ENCODE results near the gene SHC1. TPM values are rescaled to one million over a fixed set of nuclear protein-coding genes. Genes with fewer than 3 reads are reported as not detected.
A peak's percentile ranks its signal among the peaks of the same experiment; 100 is the strongest.

SHC1 gene
- total RNA-seq, 1 experiment from 2014 or later: 885 TPM

DNA sequence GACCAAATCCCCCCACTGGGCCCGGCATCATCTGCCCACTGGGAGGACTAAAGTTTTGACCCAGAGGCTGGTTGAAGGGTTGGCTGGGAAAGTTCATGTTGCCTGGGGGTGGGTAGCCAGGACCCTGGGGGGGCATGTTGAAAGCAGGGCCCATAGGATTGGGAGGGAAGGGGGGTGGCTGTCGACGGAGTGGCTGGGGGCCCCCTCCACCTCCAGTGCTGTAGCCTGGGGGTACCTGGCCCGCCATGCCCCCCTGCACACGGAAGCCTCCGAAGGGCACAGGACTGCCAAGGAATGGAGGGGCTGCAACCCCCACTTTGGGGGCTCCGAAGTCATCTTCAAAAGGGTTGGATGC, 11.1 kb downstream of the SHC1 start:
- peaks cover 48% of the 10 kb centered on the region for H3K36me3 Mint-ChIP-seq (ENCODE audit: insufficient read depth, unreplicated experiment)
- no peak for DNase-seq (ENCODE audit: unreplicated experiment)
- POLR2A ChIA-PET: interaction anchor here (0.9 to 39.6 kb wide), 3 partner anchors 8 to 29 kb away, joined by 3 to 1917 read pairs (median 114); partner anchors contain the start of genes CKS1B, FLAD1, LENEP and PMVK
- peak overlapping the region; percentile 33 for H3K27ac Mint-ChIP-seq (ENCODE audit: low read depth, unreplicated experiment)
- intact Hi-C loops (cut with micrococcal nuclease): no loop called here
- CTCF ChIA-PET: interaction anchor here (0.6 to 1.6 kb wide), 5 partner anchors 10 to 1345 kb away, joined by 3 to 5 read pairs (median 3); no protein-coding TSS in a partner anchor
- no TSS peak for BruUV-seq (replicated peaks)
- H3K27me3 Mint-ChIP-seq (ENCODE audit: insufficient read depth, unreplicated experiment): no peaks in the 10 kb centered on the region
- peak overlapping the region; percentile 73 for H3K4me3 Mint-ChIP-seq (ENCODE audit: unreplicated experiment)
- H3K9me3 Mint-ChIP-seq (ENCODE audit: unreplicated experiment): no peaks in the 10 kb centered on the region
- TF ChIP-seq, protein P1, sequence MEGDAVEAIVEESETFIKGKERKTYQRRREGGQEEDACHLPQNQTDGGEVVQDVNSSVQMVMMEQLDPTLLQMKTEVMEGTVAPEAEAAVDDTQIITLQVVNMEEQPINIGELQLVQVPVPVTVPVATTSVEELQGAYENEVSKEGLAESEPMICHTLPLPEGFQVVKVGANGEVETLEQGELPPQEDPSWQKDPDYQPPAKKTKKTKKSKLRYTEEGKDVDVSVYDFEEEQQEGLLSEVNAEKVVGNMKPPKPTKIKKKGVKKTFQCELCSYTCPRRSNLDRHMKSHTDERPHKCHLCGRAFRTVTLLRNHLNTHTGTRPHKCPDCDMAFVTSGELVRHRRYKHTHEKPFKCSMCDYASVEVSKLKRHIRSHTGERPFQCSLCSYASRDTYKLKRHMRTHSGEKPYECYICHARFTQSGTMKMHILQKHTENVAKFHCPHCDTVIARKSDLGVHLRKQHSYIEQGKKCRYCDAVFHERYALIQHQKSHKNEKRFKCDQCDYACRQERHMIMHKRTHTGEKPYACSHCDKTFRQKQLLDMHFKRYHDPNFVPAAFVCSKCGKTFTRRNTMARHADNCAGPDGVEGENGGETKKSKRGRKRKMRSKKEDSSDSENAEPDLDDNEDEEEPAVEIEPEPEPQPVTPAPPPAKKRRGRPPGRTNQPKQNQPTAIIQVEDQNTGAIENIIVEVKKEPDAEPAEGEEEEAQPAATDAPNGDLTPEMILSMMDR (IDR thresholded peaks at IDR 0.05; ENCODE audit: unreplicated experiment): no peak
- H3K4me1 Mint-ChIP-seq (ENCODE audit: insufficient read depth, unreplicated experiment): peaks cover 48% of the 10 kb centered on the region

DNA sequence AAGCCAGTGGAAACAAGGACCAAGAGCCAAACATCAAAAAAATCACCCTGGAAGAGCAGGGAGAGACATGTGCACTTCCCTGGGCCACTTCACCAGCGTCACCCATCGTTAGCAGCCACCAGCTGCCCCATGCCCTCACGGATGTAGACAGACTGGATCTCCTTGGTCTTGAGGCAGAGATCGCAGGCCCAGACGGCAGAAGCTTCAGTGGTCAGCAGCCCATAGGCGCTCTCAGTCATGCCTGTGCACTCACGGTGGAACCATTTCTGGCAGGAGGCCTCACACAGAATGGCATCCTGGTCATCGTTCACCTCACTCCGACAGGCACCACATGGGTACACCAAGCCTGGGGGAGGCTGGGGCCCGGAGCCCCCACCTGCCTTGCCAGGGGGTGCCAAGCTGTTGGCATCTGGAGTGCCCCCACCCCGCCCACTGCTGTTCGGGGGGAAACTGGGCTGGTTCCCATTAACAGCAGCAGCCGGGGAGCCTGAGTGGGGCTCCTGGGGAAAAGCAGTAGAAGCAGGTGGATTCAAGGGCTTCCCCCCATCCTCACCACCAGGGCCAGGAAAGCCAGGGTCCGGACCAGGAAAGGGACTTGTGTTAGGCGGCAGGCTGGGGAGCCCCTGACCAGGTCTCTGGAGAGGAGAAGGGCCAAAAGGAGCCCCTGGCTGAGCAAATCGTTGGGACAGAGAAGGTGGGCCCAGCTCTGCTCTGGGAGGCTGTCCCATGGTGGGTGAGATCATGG, 11.7 kb downstream of the SHC1 start:
- H3K4me1 Mint-ChIP-seq (ENCODE audit: insufficient read depth, unreplicated experiment): peaks cover 50% of the 10 kb centered on the region
- H3K36me3 Mint-ChIP-seq (ENCODE audit: insufficient read depth, unreplicated experiment): peaks cover 43% of the 10 kb centered on the region
- POLR2A ChIA-PET: interaction anchor here (0.9 to 39.6 kb wide), 3 partner anchors 8 to 30 kb away, joined by 3 to 1917 read pairs (median 114); partner anchors contain the start of genes CKS1B, FLAD1, LENEP and PMVK
- H3K9me3 Mint-ChIP-seq (ENCODE audit: unreplicated experiment): no peaks in the 10 kb centered on the region
- H3K27ac Mint-ChIP-seq (ENCODE audit: low read depth, unreplicated experiment): peak overlapping the region; percentile 33
- intact Hi-C loops (cut with micrococcal nuclease): no loop called here
- no peak for DNase-seq (ENCODE audit: unreplicated experiment)
- no TSS peak for BruUV-seq (replicated peaks)
- H3K4me3 Mint-ChIP-seq (ENCODE audit: unreplicated experiment): no peak overlapping the region
- no peaks in the 10 kb centered on the region for H3K27me3 Mint-ChIP-seq (ENCODE audit: insufficient read depth, unreplicated experiment)
- TF ChIP-seq, protein P1 (IDR thresholded peaks at IDR 0.05; ENCODE audit: unreplicated experiment): no peak
- CTCF ChIA-PET: interaction anchor here (1.1 to 1.6 kb wide), 3 partner anchors 59 to 126 kb away, joined by 3 to 5 read pairs (median 3); no protein-coding TSS in a partner anchor

DNA sequence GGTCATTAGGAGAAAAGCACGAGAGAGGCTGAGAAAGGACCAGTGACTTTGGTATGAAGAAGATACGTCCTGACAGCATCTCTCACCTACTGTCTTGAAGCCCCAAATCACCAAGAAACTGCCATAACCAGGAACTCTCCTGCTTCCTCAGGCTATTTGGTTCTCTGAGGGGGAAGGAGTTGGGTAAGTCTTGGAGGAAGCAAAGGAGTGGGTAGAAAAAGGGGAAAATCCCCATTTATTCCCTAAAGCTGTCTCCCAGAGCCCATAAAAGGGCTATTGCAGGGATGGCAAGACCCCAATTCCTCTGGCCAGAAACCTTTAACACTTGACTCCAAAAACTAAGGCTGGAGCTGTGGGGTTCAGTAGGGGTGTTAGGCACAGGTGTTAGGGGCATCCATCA, 12.5 kb downstream of the SHC1 start:
- ChIA-PET CTCF (interaction anchor here (0.8 to 1.6 kb wide), 4 partner anchors 20 to 127 kb away, joined by 3 to 4 read pairs (median 3); no protein-coding TSS in a partner anchor), POLR2A (interaction anchor here (12.3 to 39.6 kb wide), 2 partner anchors 22 to 31 kb away, joined by 114 to 1917 read pairs; partner anchors contain the start of genes CKS1B, FLAD1, LENEP and PMVK)
- Mint-ChIP-seq H3K4me3 (ENCODE audit: unreplicated experiment) (no peak overlapping the region), H3K4me1 (ENCODE audit: insufficient read depth, unreplicated experiment) (peaks cover 49% of the 10 kb centered on the region), H3K27me3 (ENCODE audit: insufficient read depth, unreplicated experiment) (no peaks in the 10 kb centered on the region), H3K27ac (ENCODE audit: low read depth, unreplicated experiment) (no peak overlapping the region), H3K36me3 (ENCODE audit: insufficient read depth, unreplicated experiment) (peaks cover 35% of the 10 kb centered on the region), H3K9me3 (ENCODE audit: unreplicated experiment) (no peaks in the 10 kb centered on the region)
- TF ChIP-seq, protein P1 (IDR thresholded peaks at IDR 0.05; ENCODE audit: unreplicated experiment): no peak
- no peak for DNase-seq (ENCODE audit: unreplicated experiment)
- intact Hi-C loops (cut with micrococcal nuclease): no loop called here
- BruUV-seq (replicated peaks): no TSS peak

DNA sequence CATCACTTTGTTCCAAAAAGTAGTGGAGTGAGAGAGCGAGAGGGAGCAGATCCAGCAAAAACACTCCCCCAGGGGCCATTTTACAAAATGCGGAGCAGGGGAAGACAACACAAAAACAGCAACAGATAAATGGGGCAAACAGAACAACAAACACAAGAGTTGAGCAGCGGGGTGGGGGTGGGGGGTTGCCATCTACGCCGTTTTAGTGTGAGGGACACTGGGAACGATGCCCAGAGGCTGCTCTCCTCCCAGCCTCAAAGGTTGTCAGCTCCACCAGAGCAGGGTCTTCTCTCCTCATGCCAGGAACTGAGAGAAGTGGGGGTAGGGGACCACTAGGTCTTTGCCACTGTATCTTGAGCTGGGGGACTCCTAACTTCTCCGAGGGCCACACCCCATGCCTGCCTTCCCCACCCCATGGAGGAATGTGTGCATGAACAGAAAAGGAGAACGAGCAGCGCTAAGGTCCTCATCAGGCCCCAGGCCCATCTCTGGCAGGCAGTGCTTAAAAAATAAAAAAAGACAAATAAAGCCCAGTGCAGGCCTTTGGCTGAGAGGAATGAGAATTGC, 13.4 kb downstream of the SHC1 start:
- peaks cover 44% of the 10 kb centered on the region for H3K4me1 Mint-ChIP-seq (ENCODE audit: insufficient read depth, unreplicated experiment)
- H3K27me3 Mint-ChIP-seq (ENCODE audit: insufficient read depth, unreplicated experiment): no peaks in the 10 kb centered on the region
- DNase-seq (ENCODE audit: unreplicated experiment): no peak
- H3K9me3 Mint-ChIP-seq (ENCODE audit: unreplicated experiment): no peaks in the 10 kb centered on the region
- intact Hi-C loops (cut with micrococcal nuclease): no loop called here
- peak overlapping the region; percentile 67 for H3K27ac Mint-ChIP-seq (ENCODE audit: low read depth, unreplicated experiment)
- no TSS peak for BruUV-seq (replicated peaks)
- POLR2A ChIA-PET: interaction anchor here (1.5 to 39.6 kb wide), 7 partner anchors 8 to 128 kb away, joined by 3 to 1917 read pairs (median 12); partner anchors contain the start of genes CKS1B, FLAD1, LENEP and PMVK
- peak overlapping the region; percentile 88 for H3K4me3 Mint-ChIP-seq (ENCODE audit: unreplicated experiment)
- H3K36me3 Mint-ChIP-seq (ENCODE audit: insufficient read depth, unreplicated experiment): peaks cover 26% of the 10 kb centered on the region
- TF ChIP-seq, protein P1 (IDR thresholded peaks at IDR 0.05; ENCODE audit: unreplicated experiment): no peak
- CTCF ChIA-PET: interaction anchor here (0.6 to 4.2 kb wide), 13 partner anchors 8 to 105 kb away, joined by 3 to 45 read pairs (median 10); partner anchors contain the start of genes ADAM15, FLAD1, PMVK and SHC1
